GM03348 (cell line): Measurements from ENCODE around the gene PTPRK.

Experiments used
- DNase-seq: peaks from one replicate; pipeline ENCODE4 v3.0.0; 2012; ENCODE audit warnings: low spot score

Gene PTPRK

GRCh38 chr6:128242765-128243403 is 277.5 kb downstream of the PTPRK start:
- DNase-seq = peak; percentile 41

GRCh38 chr6:128241216-128241615 is 279.2 kb downstream of the PTPRK start:
- no peak for DNase-seq

GRCh38 chr6:128240024-128240428 is 280.4 kb downstream of the PTPRK start:
- no peak for DNase-seq

- DNase-seq = no peak
These were observed 281.3 kb downstream of the PTPRK start for GRCh38 chr6:128239146-128239545.

- no peak for DNase-seq
These were observed 282.2 kb downstream of the PTPRK start for GRCh38 chr6:128238225-128238624.

- no peak for DNase-seq
These were observed 284.8 kb downstream of the PTPRK start for GRCh38 chr6:128235556-128235955.

- no peak for DNase-seq
These were observed 286.9 kb downstream of the PTPRK start for GRCh38 chr6:128233531-128233930.

GRCh38 chr6:128230267-128230989 is 290.0 kb downstream of the PTPRK start:
- DNase-seq = no peak

- no peak for DNase-seq
These were observed 294.8 kb downstream of the PTPRK start for GRCh38 chr6:128225612-128226011.

GRCh38 chr6:128216917-128217316 is 303.5 kb downstream of the PTPRK start:
- DNase-seq = no peak

- DNase-seq = peak; percentile 23
These were observed 310.6 kb downstream of the PTPRK start for GRCh38 chr6:128209771-128210170.

GRCh38 chr6:128208851-128209580 is 311.4 kb downstream of the PTPRK start:
- peak; percentile 55 for DNase-seq

GRCh38 chr6:128208078-128208477 is 312.3 kb downstream of the PTPRK start:
- DNase-seq = peak; percentile 26

GRCh38 chr6:128206610-128207426 is 313.6 kb downstream of the PTPRK start:
- no peak for DNase-seq

- no peak for DNase-seq
These were observed 315.8 kb downstream of the PTPRK start for GRCh38 chr6:128204616-128205015.

GRCh38 chr6:128202169-128202765 is 318.1 kb downstream of the PTPRK start:
- no peak for DNase-seq

- no peak for DNase-seq
These were observed 319.6 kb downstream of the PTPRK start for GRCh38 chr6:128200789-128201188.

GRCh38 chr6:128199461-128199860 is 320.9 kb downstream of the PTPRK start:
- DNase-seq = no peak

- DNase-seq = no peak
These were observed 327.4 kb downstream of the PTPRK start for GRCh38 chr6:128192972-128193371.

- no peak for DNase-seq
These were observed 331.7 kb downstream of the PTPRK start for GRCh38 chr6:128188678-128189077.

- no peak for DNase-seq
These were observed 333.7 kb downstream of the PTPRK start for GRCh38 chr6:128186729-128187128.
